GM18907 (cell line): Measurements from ENCODE around the gene GAMT.

ENCODE experiments used
- ATAC-seq: cut with Tn5 transposase; IDR thresholded peaks from one replicate; pipeline ENCODE4 v1.9.1; 2021; ENCODE audit warnings: mild to moderate bottlenecking, moderate library complexity; ENCODE audit not compliant: unreplicated experiment

GAMT gene

DNA sequence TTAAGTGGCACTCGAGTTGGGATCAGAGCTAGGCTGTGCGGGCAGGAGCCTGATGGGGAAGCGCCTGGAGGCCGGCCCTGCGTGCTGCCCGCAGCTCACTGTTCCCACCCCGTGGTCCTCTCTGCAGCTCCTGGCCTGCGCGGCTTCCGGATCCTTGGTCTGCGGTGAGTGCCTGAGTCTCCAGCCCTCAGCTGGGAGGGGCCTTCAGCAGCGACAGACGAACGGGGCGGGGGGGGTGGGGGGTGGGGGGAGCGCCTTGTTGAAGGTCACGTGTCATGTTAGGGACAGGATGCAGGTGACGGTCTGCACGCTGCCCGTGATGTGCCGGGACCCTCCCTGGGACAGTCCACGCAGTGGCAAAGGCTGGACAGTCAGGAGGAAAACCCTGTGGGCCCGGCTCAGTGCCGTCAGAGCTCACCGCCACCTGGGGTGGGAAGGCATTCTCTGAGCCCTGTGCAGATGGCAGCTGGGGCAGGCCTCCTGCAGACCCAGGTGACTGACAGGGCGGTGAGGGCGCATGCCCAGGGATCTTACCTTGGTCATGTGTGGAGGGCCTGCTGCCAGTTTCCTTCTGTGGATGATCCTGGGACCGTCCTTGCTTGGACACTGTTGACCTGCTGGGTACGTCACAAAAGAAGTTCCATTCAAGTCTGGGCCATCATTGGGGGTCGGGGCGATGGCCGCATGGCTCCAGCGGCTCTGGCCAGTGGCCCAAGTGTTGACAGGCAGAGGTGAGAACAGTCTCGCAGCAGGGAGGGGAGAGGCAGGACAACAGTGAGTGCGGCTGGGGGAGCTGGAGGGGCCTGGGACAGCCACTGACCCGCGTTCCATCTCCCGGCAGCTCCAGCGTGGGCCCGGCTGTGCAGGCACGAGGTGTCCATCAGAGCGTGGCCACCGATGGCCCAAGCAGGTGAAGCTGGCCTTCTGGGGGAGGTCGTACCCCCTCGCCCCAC lies 13.4 kb downstream of the GAMT start:
- ATAC-seq, result no peak

DNA sequence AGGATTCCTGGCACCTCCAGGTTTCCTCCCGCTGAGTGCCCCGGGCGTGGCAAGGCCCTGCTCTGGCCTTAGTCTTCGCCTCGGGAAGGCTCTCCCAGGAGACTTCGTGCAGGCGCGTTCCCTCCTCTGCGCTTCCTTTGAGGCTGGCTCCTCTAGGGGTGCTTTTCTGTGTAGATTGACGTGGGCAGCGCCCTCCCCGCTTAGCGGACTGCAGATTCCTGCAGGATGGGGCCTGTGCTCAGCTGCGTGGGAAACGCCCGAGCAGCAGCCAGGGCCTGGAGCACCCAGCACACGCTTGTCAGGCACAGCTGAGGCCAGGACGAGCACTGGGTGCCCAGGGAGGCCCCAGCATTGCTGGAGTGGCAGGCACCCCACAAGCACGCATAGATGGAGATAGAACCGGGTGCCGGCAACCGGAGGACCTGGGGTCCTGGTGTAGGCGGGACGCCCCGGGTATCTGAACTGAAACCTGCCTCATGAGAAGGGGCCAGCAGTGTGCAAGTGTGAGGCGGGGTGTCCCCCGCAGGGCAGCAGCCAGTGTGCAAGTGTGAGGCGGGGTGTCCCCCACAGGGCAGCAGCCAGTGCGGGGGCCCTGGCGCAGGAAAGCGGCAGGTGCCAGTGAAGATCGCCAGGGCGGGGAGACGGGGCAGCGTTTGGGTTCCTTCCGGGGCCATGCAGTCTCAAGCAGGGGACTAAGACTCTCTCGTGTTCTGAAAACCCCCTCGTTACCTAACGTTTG lies 14.2 kb downstream of the GAMT start:
- ATAC-seq, result no peak

DNA sequence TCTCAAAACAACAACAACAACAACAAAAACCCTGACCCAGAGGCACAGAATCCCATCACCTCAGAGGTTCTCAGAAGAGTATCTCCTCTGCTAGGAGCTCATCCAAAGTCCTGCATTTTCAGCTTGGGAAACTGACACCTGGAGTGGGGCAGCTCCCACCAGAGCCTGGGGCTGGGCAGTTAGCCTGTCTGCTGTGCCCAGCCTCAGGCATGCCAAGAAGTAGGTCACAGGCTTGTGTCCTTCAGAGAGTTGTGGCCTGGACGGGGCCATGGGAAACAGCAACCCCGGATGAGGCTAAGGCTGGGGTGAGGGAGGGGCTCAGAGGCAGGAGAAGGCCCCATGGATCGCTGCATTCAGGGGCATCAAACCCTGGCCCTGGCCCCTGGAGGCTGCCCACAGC lies 15.5 kb downstream of the GAMT start:
- ATAC-seq, result no peak

DNA sequence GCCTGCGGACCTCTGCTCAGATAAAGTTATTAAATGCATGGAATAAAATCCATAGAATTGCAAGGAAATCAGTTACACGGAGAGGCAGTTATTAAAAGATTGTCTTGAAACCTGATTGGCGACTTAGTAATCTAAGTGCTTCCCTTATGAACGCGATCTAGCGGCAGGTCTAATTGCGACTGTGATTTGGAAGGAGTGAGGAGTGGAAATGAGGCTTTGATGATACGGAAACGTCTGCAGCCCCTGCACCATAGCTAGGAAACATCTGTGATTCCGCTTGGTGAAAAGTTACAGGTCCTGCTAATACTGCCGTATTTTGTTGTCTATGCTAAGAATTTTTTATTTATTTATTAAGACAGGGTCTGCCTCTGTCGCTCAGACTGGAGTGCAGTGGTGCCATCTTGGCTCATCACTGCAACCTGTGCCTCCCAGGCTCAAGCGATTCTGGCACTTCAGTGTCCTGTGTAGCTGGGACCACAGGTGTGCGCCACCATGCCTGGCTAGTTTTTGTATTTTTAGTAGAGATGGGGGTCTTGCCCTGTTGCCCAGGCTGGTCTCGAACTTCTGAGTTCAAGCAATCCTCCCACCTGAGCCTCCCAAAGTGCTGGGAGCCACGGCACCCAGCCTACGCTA lies 16.7 kb downstream of the GAMT start:
- no peak for ATAC-seq

DNA sequence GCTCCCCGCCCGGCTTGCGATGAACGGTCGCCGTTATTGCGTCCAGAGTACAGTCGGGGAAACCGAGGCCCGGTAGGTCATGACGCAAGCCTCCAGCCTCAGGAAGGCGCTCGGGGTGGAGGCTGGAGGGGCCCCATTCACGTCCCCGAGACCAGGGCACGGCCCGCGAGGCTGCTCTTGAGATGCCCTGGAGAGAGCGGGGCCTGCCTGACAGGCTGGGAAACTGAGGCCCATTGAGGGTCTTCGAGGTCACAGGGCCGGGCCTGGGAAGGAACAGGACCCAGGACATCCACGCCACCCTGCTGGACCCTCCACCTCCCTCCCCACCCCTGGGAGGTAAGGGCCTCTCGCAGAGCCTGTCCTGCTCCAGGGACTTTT lies 17.3 kb downstream of the GAMT start:
- ATAC-seq, result peak; percentile 8

DNA sequence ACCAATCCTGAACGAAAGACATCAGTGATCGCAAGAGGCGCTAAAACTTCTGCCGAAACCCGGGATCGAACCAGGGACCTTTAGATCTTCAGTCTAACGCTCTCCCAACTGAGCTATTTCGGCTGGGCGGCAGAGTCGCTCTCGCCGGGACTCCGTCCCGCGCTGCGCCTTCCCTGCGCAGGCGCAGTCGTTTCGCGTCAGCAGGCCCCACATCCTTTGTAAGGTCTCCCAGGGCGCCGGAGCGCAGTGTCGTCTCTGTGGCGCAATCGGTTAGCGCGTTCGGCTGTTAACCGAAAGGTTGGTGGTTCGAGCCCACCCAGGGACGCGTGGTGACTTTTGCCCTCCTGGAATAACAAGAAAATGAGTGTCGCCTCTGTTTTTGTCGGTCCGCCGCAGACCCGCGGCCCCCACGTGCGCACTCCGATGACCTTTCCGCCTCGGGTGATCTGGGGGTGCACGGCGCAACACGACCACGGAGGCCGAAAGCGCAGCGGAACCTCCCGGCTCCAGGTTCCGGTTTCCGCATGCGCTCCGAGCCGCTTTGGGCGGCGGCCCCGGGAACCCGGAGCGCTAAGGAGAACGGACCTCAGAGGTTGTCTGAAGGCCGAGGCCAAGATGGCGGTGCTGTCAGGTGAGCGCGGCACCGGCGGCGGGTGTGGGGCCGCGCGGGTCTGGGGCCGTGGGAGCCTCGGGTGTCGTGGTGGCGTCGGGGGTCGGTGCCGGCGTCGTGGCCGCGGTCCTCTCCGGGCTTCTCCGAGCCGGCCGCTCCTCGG lies 17.8 kb downstream of the GAMT start, which contains the start of gene NDUFS7:
TSS of gene NDUFS7 (plus strand) at position 596 of the 773 bp plus-strand sequence. CDS start at position 616, 20 bp downstream.
- ATAC-seq, result peak; percentile 75

DNA sequence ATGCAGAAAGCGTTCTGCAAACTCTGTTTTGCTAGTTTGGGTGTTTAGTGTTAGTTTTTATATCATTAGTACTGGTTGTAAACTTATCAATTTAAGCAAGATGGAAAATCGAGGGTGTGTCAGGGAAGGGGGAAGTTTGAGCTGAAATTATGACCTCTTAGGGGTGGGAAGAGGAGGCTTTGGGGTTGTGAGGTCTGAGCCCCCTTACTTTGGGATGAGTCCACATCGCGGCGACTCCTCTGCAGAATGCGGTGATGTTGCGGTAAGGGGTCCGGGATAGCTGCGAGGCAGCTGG lies 18.4 kb downstream of the GAMT start:
- ATAC-seq, result no peak

DNA sequence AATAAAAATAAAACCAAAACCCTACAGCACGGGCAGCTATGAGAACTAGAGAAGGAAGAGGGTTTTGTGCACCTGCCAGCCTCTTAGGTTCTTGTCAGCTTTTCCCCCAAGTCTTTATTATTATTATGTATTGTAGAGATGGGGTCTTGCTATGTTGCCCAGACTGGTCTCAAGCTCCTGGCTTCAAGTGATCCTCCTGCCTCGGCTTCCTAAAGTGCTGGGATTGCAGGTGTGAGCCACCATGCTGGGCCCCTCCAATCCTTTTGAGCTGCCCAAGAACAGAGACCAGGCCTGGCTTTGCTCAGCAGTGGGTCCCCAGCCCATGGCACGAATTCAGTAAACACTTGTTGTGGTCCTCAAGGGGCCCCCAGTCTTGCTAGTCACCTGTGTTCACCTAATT lies 19.1 kb downstream of the GAMT start:
- no peak for ATAC-seq

DNA sequence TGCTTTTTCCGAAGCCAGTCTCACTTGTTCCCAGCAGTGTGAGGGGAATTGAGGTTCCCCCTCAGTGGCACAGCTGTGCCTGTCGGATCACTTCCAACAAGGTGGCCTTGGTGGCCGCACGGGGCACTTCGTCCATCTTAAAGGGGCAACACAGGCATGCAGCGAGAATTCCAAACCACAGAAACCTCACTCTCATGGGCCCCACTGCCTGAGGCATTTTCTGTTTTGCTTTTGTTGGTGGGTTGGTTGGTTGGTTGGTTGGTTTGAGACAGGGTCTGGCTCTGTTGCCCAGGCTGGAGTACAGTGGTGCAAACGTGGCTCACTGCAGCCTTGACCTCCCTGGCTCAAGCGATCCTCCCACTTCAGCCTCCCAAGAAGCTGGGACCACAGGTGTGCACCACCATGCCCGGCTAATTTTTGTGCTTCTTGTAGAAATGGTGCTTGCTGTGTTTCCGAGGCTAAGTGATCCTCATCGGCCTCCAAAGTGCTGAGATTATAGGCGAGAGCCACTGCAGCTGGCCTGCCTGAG lies 21.3 kb downstream of the GAMT start:
- no peak for ATAC-seq

DNA sequence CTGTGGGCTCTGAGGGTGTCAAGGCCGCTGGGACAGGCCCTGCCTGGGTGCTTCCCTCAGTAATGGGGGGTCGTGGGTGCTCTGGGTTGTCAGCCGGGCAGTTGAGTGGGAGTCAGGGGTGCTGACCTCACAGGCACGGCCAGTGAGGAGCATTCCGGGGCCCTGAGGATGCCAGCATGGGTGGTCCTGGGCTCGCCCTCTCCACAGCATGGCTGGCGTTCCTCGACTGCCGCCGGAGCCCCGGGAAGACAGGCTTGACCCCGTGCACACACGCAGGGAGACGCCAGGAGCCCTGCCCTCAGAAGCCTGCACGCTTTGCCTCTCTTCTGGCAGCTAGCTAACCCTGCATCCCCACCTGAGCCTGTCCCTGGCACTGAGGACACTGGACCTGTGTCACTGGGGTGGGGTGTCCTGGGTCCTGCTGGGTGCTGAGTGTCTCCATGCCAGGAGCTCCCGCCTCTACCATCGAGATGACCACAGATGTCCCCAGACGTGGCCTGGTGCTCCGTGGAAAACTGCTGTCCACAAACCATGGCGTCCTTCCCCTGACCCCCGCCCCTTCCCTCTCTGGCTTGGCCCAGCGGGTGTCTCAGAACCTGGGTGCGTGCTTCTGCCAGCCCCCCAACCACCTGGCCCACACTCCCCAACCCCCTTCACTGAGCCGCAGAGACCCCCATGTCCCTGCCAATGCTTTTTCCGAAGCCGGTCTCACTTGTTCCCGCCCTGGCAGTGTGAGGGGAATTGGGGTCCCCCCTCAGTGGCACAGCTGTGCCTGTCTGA lies 22.0 kb downstream of the GAMT start:
- ATAC-seq, result no peak

DNA sequence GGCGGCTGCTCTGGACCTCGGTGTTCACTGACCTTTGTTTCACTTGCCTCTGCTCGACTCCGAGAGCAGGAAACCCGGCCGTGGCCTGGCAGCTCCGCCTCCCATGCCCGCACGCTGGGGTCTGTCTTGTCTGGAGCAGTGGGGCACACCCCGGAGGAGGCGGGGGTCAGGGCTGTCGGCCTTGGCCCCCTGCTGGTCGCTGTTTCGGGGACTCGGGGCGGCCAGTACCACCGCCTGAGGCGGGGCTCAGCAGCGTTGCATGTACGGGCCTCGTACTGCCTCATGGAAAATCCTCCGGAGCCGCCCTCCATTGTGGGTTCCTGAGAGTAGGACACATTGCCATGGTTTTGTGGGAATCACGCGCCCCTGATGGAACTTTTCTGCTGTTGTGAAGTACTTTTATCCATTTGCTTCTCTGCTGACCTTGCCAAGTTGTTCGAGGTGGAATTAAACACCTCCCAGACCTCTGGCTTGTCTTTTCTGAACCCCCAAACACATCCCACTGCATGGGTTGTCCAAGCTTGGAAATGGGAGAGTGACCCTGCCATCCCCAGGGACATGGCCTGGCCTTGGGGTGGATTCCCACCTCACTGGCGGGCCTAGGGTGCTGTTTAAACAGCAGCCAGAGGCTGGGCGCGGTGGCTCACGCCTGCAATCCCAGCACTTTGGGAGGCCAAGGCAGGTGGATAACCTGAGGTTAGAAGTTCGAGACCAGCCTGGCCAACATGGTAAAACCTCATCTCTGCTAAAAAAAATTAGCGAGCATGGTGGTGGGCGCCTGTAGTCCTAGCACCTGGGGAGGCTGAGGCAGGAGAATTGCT lies 23.2 kb downstream of the GAMT start:
- no peak for ATAC-seq

DNA sequence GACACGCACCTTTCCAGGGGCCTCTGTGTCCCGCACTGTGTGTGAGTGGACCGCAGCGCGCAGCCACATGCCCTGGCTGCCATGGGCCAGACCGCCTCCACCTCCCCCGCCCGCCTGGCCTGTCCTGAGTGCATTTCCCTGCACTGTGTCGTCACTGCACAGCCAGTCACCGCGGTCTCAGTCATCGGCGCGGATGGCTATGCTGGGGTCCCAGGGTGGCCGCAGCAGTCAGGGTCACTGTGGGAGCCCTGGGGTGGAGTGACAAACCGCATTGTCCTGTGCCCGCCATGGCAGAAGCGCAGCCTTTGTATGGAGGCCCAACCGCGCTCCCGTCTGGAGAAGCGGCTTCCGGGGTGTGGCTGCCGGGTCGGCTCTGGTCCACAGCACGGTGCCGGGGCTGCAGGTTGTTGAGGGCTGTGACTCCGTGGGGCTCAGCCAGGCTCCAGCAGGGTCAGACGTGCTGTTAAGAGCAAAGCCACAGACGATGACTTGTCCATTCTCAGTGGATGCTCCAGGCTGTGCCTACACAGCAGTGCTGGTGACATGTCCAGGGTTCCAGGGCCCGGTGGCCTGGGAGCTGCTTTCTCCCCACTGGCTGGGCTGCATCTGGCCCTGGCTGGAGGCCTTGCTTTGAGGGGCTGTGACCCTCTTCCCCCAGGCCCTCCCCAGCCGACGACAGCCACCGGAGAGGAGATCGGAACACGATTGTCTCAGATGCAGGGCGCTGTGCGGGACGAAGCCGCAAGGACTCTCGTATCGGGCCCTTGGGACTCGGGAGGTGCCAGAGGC lies 24.0 kb downstream of the GAMT start:
- no peak for ATAC-seq

DNA sequence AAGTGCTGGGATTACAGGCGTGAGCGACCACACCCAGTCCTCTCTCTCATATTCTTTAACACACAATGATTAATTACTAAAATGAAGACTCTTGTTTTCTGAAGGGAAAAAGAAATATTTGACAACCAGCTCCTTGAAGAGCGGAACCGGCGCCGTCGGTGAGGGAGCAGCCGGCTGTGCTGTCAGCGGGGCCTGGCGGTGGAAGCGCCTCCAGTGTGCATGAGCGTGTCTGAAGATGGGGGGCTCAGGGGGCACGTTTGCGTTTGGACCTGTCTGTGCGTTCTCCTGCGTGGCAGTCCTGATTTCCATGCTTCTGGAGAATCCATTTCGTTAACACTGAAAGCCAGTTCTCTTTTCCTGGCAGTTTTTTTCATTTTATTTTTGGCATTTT lies 24.9 kb downstream of the GAMT start:
- no peak for ATAC-seq

DNA sequence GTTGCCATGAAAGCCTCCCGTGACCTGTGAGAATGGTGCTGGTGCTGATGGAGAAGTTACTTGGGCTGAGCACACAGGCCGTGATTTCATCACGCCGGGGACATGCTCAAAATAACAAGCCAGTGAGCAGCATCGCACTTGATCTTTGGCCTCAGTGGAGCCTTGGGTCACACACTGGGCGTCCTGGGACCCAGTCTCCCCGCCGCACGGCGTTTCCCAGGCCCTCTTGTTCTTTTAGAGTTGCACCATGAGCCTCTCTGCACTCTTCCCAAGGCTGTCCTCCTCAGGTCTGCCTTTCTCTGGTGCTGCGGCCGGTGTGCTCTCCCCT lies 27.1 kb downstream of the GAMT start:
- no peak for ATAC-seq

DNA sequence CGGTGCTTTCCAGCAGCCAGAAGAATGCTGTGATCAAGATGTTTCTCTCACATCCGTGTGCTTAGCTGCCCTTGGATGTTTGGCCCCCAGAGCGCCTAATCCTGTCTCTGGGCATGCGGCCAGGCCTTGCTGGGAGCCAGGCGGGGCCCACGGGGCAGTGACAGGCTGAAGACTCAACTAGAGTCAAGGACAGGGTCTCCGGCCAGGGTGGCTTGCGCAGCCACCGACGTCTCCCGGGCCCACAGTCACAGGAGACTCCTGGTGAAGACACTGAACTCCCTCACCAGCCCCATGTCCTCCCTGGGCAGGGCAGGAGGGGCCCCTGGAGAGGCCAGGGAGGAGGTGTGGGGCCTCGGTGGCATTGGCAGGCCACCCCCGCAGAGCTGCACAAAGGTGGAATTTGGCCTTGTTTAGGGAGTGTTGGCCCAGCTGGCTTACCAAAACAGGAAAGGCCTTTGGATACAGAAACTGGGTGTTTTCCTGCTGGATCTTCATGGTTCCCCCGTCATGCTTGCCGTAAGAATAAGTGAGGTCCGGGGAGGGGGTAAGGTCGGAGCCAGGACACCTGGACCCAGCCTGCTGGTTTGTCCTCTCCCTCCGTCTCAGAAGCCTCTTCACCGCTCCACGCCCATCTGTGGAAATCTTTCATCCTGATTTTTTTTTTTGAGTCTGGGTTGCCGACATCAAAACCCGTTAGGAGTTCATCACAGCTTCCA lies 27.6 kb downstream of the GAMT start:
- ATAC-seq, result no peak

DNA sequence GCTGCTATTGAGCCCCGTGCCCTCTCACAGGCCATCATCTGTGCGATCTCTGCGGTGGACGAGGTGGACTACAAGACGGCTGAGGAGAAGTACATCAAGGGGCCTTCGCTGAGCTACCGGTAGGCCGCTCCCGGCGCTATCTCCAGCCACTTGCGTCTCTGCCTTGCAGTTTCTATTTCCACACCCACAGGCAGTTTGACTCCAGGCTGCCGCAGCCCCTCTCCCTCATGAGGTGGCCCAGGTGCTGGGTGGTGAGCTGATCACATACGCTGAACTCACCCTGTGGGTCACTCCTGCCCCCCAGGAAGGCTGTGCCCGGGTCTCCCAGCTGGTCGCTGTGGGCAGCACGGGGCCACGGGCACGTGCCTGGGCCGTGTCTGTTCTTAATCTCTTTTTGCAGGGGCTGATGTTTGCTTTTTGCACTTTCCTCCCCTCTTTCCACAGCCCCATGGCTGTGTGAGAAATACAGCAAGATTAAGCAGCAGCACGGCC lies 28.3 kb downstream of the GAMT start:
- no peak for ATAC-seq

DNA sequence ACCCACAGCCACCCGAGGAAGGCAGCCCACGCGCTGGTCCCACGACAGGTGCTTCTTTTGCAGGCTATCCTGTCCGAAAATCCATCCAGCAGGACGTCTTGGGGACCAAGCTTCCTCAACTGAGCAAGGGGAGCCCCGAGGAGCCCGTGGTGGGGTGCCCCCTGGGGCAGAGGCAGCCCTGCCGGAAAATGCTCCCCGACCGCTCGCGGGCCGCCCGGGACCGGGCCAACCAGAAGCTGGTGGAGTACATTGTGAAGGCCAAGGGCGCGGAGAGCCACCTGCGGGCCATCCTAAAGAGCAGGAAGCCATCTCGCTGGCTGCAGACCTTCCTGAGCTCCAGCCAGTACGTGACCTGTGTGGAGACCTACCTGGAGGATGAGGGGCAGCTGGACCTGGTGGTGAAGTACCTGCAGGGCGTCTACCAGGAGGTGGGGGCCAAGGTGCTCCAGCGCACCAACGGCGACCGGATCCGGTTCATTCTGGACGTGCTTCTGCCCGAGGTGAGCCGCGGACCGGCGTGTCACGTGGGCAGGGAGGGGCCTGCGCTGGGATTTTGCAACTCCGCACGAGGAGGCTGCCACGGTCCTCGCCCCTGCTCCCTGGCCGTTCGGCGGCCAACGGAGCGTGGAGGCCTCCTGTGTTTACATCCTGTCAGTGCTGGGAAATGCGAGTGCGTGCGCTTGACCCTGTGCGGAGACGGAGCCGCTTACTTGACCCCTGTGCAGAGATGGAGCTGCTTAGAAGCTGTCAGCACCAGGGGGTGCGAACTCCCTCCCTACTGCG lies 30.6 kb downstream of the GAMT start:
- ATAC-seq, result no peak
